Activated CD4-positive, alpha-beta T cell treated with anti-CD3 and anti-CD28 coated beads for 36 hours (primary cell): ENCODE measurements around the gene CPT1A. TPM values are rescaled to one million over a fixed set of nuclear protein-coding genes. Genes with fewer than 3 reads are reported as not detected.
"Not testable (repeated sequence)": the region's sequence is repeated elsewhere in the genome, so short reads cannot be mapped to it uniquely, and the experiment has no call there.

Experiments used
- ATAC-seq: fragments of 200-7000 bp; cut with Tn5 transposase; one replicate; pipeline ENCODE4 v1.10.0; 2021; ENCODE audit warnings: mild to moderate bottlenecking, moderate library complexity
- CTCF ChIA-PET: fragments of 350-600 bp; sonication (Branson Sonifier 250); formaldehyde crosslinking; loops from one replicate; lab custom pipeline; 2021; ENCODE audit warnings: antibody characterized with exemption; lab: Charles Lee
- POLR2A ChIA-PET: fragments of 350-600 bp; sonication (Branson Sonifier 250); formaldehyde crosslinking; loops from one replicate; lab custom pipeline; 2021; ENCODE audit warnings: antibody characterized with exemption, inconsistent platforms; lab: Charles Lee
- DNase-seq: peaks from one replicate; pipeline ENCODE4 v3.0.0-alpha.2; 2020
- H3K27ac Mint-ChIP-seq: one replicate; pipeline ENCODE4 v1.8.0; 2021; ENCODE audit warnings: mixed read lengths
- H3K27me3 Mint-ChIP-seq: one replicate; pipeline ENCODE4 v1.8.0; 2021; ENCODE audit warnings: mixed read lengths
- H3K36me3 Mint-ChIP-seq: one replicate; pipeline ENCODE4 v1.8.0; 2021; ENCODE audit warnings: low read depth, mixed read lengths
- H3K4me1 Mint-ChIP-seq: one replicate; pipeline ENCODE4 v1.8.0; 2021; ENCODE audit warnings: mixed read lengths
- H3K4me3 Mint-ChIP-seq: one replicate; pipeline ENCODE4 v1.8.0; 2021; ENCODE audit warnings: mild to moderate bottlenecking, moderate library complexity, mixed read lengths
- H3K9me3 Mint-ChIP-seq: one replicate; pipeline ENCODE4 v1.8.0; 2021; ENCODE audit warnings: low read depth, mixed read lengths
- intact Hi-C, 2 experiments: fragments of 100-400 bp; cut with DNase I in 1 of 2; cut with micrococcal nuclease in 1 of 2; formaldehyde crosslinking; loops; one replicate each; pipeline versions ENCODE4 v1.14.2 to v1.15.1; 2022 to 2024; cut with DNase I, micrococcal nuclease
- total RNA-seq, 2 experiments: library from RNA; stranded (reverse); gene quantifications; one replicate each; pipeline ENCODE4 v1.2.3, GENCODE V29; 2021

CPT1A gene
- total RNA-seq, 2 experiments from 2014 or later: 23.3 to 25.4 TPM

DNA sequence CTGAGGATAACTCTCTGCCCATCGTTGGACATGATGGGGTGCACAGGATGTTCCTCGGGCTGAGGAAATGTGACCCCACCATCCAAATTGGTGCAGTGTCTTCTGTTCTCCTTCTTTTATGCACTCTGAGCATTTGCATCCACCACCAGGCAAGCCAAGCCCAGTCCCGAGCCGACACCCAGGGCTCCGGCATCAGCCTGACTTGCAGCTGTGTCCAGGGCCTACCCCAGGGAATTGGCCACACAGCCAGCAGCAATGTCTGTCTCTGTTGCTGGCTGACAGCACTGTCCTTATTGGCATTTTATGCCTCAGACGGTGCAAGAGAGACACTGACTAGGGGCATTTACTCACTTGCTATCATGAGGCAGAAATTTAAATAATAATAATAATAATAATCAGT lies 25.4 kb upstream of the CPT1A start:
- POLR2A ChIA-PET: no interaction called here

DNA sequence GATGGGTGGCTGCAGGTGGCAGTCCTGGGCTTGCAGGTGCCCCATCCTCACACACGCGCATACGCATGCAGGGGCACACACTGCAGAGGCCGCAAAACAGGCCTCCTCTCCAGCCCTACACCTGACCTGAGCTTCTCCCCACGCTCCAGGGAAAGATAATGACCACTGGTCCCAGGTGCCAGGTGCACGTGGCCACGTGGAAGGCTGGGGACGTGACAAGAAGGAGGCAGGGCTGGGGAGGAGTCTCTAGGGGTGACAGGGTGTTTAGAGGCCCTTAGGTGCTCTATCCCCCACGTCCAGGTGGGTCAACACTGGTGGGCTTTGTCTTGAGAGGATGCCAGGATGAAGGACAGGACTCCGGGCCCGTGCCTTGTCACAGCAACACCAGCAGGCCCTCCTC lies 23.5 kb upstream of the CPT1A start:
- ATAC-seq: no peak
- Mint-ChIP-seq H3K27me3 (peaks cover 18% of the 10 kb centered on the region), H3K9me3 (no peaks in the 10 kb centered on the region), H3K4me1 (peaks cover 10% of the 10 kb centered on the region), H3K36me3 (peaks cover 4% of the 10 kb centered on the region), H3K4me3 (no peak overlapping the region), H3K27ac (no peak overlapping the region)
- no peak for DNase-seq
- POLR2A ChIA-PET: no interaction called here
- CTCF ChIA-PET: no interaction called here
- intact Hi-C loops: no loop called here

More for the DNA sequence above, 25.4 kb upstream of the CPT1A start:
- ATAC-seq: no peak
- Mint-ChIP-seq H3K4me1 (peaks cover 12% of the 10 kb centered on the region), H3K27me3 (peaks cover 24% of the 10 kb centered on the region), H3K27ac (no peak overlapping the region), H3K36me3 (peaks cover 4% of the 10 kb centered on the region), H3K4me3 (no peak overlapping the region), H3K9me3 (no peaks in the 10 kb centered on the region)
- DNase-seq: no peak
- intact Hi-C loops: no loop called here
- CTCF ChIA-PET: interaction anchor here (1.0 kb wide), 1 partner anchor 37 kb away, joined by 3 read pairs; the partner anchor contains the start of genes IGHMBP2 and MRPL21

DNA sequence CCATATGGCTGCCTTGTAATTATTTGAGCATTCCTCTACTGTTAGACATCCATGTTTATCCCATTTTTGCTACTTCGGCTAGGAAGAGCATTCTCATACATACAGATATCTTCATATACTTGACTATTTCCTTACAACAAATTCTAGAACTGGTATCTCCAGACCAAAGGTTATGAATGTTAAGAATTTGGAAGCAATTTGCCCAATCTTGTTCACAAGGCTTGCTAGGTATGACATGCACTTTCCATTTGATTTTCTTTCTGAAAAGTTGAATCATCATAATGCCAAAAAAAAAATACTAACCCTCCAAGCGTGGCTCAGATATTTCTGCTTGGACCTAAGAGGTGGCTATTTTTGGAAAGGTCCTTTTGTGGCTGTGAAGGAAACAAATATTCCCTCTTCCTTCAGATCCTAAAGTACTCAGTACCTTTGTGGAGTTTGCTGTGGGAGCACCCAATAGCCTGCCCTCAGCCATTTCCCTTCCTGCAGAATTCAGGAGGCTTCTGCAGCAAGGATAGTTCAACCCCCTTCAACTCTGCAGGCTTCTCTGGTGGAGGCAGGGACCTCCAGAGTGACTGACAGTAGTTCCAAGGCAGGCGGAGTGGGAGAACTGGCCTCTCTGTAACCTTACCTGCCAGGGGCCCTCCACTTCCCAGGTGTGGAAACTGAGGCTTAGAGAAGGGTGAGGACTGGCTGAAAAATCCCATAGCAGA lies 22.0 kb upstream of the CPT1A start:
- Mint-ChIP-seq H3K27ac (no peak overlapping the region), H3K36me3 (peaks cover 2% of the 10 kb centered on the region), H3K27me3 (peaks cover 5% of the 10 kb centered on the region), H3K4me1 (no peaks in the 10 kb centered on the region), H3K4me3 (no peak overlapping the region), H3K9me3 (no peaks in the 10 kb centered on the region)
- no peak for DNase-seq
- ChIA-PET POLR2A (no interaction called here), CTCF (no interaction called here)
- no peak for ATAC-seq
- intact Hi-C loops: no loop called here

DNA sequence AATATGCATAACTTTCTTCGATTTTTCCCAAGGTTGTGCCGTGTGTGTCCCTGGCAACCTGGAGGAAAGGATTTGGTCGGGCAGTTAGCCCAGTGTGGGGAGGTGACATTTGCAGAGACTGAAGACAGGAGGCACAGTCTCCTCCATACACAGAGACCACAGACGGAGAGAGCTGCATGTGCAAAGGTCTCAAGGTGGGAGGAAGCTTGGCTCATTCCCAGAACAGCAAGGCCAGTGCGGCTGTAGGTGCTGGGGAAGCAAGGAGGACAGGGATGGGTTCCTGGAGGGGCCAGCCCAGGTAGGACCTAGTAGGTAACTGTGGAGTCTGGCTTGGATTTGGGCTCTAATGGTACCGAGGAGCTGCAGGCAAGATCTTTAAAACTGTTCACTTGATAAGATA lies 20.7 kb upstream of the CPT1A start:
- intact Hi-C loops: no loop called here
- ChIA-PET POLR2A (no interaction called here), CTCF (no interaction called here)
- no peaks in the 10 kb centered on the region for H3K4me1 Mint-ChIP-seq
- ATAC-seq: no peak
- no peak overlapping the region for H3K4me3 Mint-ChIP-seq
- peaks cover 2% of the 10 kb centered on the region for H3K27me3 Mint-ChIP-seq
- H3K36me3 Mint-ChIP-seq: peaks cover 2% of the 10 kb centered on the region
- no peak for DNase-seq
- H3K27ac Mint-ChIP-seq: no peak overlapping the region
- no peaks in the 10 kb centered on the region for H3K9me3 Mint-ChIP-seq

DNA sequence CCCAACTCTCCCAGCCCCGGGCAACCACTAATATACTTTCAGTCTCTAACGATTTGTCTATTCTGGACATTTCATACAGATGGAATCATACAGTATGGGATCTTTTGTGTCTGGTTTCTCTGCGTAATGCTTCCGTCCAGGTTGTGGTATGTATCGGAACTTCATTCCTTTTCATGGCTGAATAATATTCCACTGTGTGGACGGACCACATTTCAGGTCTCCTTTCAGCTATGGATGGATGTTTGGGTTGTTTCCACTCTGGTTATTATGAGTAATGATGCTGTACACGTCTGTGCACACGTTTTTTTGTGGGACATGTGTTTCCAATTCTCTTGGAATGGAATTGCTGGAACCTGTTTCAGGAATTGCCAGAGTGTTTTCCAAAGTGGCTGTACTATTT lies 17.4 kb upstream of the CPT1A start:
- Mint-ChIP-seq H3K4me1 (peaks cover 4% of the 10 kb centered on the region), H3K9me3 (no peaks in the 10 kb centered on the region), H3K36me3 (peaks cover 2% of the 10 kb centered on the region), H3K27ac (no peak overlapping the region), H3K4me3 (no peak overlapping the region), H3K27me3 (peaks cover 5% of the 10 kb centered on the region)
- intact Hi-C loops: loop anchor here in 1 of 2 experiments (10.0 kb wide), 1 partner anchor 224 kb away; no protein-coding TSS in a partner anchor
- ChIA-PET CTCF (no interaction called here), POLR2A (no interaction called here)
- no peak for DNase-seq
- no peak for ATAC-seq

DNA sequence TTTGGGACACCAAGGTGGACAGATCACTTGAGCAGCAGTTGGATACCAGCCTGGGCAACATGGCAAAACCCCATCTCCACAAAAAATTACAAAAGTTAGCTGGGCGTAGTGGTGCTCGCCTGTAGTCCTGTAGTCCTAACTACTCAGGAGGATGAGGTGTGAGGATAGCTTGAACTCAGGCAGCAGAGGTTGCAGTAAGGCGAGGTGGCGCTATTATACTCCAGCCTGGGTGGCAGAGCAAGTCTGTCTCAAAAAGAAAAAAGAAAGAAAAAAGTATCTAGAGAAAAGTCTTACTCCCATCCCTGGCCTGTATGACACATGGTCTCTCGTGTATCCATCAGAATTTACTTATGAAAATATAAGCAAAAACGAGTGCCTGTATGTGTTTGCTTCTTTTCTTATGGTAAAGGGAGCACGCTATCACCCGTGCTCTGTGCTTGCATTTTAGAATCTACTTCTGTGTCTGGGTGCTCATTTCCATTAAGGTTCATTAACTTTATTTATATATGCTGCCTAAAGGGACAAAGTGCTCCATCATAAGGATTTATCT lies 15.4 kb upstream of the CPT1A start:
- Mint-ChIP-seq H3K4me3 (no peak overlapping the region), H3K9me3 (no peaks in the 10 kb centered on the region), H3K4me1 (peaks cover 4% of the 10 kb centered on the region), H3K27ac (no peak overlapping the region), H3K27me3 (peaks cover 15% of the 10 kb centered on the region), H3K36me3 (no peaks in the 10 kb centered on the region)
- intact Hi-C loops: loop anchor here in 1 of 2 experiments (10.0 kb wide), 1 partner anchor 222 kb away; no protein-coding TSS in a partner anchor
- no peak for ATAC-seq
- ChIA-PET CTCF (interaction anchor here (0.8 kb wide), 1 partner anchor 13 kb away, joined by 3 read pairs; no protein-coding TSS in a partner anchor), POLR2A (no interaction called here)
- no peak for DNase-seq

DNA sequence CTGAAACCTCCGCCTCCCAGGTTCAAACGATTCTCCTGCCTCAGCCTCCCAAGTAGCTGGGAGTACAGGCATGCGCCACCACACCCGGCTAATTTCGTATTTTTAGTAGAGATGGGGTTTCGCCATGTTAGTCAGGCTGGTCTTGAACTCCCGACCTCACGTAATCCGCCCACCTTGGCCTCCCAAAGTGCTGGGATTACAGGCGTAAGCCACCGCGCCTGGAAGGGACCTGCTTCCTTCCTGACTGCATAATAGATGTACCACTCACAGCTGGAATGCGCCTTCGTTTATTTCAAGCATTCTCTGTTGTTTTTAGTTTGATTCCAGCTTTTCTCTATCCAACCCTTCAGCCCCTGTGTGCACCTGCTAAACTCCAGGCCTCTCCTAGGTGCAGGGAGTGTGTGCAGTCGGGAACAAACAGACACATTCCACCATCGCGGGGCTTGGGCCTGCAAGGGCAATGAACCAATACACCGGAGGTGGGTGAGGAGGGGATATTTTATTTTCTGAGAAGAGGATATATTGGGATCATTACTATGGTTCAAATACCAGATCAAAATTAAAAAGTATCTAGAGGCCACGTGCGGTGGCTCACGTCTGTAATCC lies 14.8 kb upstream of the CPT1A start:
- POLR2A ChIA-PET, ATAC-seq, H3K9me3 Mint-ChIP-seq, DNase-seq, H3K36me3 Mint-ChIP-seq, H3K27ac Mint-ChIP-seq, H3K4me3 Mint-ChIP-seq, H3K4me1 Mint-ChIP-seq: not testable (repeated sequence)
- CTCF ChIA-PET: interaction anchor here (0.8 kb wide), 1 partner anchor 12 kb away, joined by 3 read pairs; no protein-coding TSS in a partner anchor
- intact Hi-C loops: loop anchor here in 1 of 2 experiments (10.0 kb wide), 1 partner anchor 222 kb away; no protein-coding TSS in a partner anchor
- peaks cover 18% of the 10 kb centered on the region for H3K27me3 Mint-ChIP-seq

DNA sequence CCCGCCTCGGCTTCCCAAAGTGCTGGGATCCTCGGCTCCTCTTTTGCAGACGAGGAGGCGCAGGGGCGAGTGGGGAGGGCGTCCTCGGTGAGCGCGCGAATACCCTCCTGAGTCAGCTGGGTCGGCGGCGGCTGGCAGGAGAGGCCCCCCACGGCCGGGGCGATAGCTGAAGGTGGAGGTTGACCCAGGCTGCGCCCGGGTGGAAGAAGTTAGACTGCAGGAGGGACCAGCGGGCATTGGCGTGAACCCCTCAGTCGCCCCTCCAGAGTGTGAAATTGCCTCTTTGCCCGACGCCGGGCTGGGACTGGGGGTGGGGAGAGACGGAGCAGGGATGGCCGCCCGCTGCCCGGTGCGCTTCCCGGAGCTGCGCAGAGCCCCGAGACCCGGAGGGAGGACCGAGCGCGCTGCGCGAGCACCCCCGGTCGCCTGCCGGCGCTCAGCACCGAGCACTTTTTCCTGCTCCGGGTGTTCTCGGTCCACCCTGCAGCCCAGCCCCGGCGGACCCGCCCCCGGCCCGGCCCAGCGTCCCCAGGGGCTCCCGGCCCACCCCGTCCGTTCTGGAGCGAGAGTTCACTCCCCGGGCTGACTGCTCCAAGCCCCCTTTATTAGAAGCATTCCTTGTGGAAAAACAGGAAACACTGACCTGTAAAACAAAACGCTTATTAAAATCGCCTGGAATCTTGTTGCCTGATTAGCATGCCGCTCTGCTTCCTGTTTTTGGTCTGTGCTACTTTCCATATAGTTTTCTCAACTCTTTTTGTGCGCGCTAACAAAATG lies 13.7 kb upstream of the CPT1A start:
- POLR2A ChIA-PET: no interaction called here
- Mint-ChIP-seq H3K27ac (no peak overlapping the region), H3K27me3 (peaks cover 18% of the 10 kb centered on the region), H3K36me3 (no peaks in the 10 kb centered on the region), H3K4me1 (peaks cover 4% of the 10 kb centered on the region), H3K4me3 (peak overlapping the region; percentile 32), H3K9me3 (no peaks in the 10 kb centered on the region)
- CTCF ChIA-PET: no interaction called here
- peak; percentile 51 for DNase-seq
- intact Hi-C loops: loop anchor here in 1 of 2 experiments (10.0 kb wide), 1 partner anchor 221 kb away; no protein-coding TSS in a partner anchor
- peak; percentile 77 for ATAC-seq

DNA sequence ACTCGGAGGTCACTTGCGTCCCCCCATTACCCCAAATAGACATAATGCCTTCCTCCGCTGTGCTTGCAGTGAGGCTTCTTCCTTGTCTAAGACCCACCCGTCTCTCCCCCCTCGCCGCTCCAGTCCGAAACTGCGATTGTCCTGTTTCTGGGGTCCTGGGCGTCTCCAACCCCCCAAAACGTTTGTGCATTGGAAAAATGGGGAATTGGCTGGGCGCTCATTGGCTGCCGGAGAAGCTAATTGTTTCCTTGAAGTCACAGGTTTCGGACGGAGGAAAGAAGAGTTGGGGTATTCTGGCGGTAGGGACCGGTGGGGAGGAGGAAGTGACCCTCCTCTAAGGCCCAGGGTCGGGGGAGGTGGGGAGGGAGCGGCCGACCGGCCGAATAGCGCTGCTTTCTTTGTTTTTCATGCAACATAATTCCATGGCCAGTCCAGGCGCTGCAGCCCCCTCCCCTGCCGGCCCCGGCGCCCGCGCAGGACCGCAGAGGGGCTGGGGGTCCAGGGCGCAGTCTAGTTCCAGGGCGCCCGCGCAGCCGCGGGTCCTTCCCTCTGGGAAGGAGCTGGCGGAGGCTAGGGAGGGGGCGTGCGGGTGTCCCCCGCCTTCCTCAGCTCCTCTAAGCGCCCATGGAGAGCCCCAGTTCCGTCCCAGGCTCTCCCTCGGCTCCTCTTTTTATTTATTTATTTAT lies 12.7 kb upstream of the CPT1A start:
- intact Hi-C loops: loop anchor here in 1 of 2 experiments (10.0 kb wide), 1 partner anchor 220 kb away; no protein-coding TSS in a partner anchor
- DNase-seq (no peak), ATAC-seq (no peak)
- no peaks in the 10 kb centered on the region for H3K9me3 Mint-ChIP-seq
- CTCF ChIA-PET: no interaction called here
- H3K27me3 Mint-ChIP-seq: peaks cover 18% of the 10 kb centered on the region
- no peak overlapping the region for H3K4me3 Mint-ChIP-seq
- peaks cover 4% of the 10 kb centered on the region for H3K4me1 Mint-ChIP-seq
- H3K36me3 Mint-ChIP-seq: no peaks in the 10 kb centered on the region
- POLR2A ChIA-PET: no interaction called here
- H3K27ac Mint-ChIP-seq: no peak overlapping the region

DNA sequence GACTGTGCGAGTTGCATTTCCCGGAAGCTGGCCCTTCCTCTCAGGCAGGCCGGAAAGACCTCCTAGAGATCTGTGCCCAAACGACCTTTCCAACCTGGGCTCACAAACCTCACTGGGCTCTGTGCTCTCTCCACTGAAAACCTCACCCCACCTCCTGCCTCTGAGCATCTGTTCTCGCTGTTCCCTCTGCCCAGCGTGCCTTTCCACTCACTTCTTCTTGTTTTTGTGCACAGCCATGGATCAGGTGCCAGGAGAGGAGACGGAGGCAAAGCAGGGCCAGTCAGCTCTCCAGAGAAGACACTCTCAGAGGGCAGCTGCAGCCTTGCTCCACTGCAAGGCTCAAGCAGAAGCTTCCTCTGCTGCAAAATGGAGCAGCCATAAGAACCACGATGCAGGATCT lies 10.9 kb upstream of the CPT1A start:
- intact Hi-C loops: loop anchor here in 1 of 2 experiments (10.0 kb wide), 1 partner anchor 218 kb away; no protein-coding TSS in a partner anchor
- ATAC-seq: no peak

More for the DNA sequence above, 10.9 kb upstream of the CPT1A start:
- H3K4me1 Mint-ChIP-seq: peaks cover 4% of the 10 kb centered on the region
- no peak overlapping the region for H3K27ac Mint-ChIP-seq
- peaks cover 20% of the 10 kb centered on the region for H3K27me3 Mint-ChIP-seq
- no peaks in the 10 kb centered on the region for H3K36me3 Mint-ChIP-seq
- H3K9me3 Mint-ChIP-seq: no peaks in the 10 kb centered on the region
- no peak for DNase-seq
- ChIA-PET CTCF (interaction anchor here (0.7 to 1.0 kb wide), 4 partner anchors 16 to 1144 kb away, joined by 3 to 6 read pairs (median 4); no protein-coding TSS in a partner anchor), POLR2A (no interaction called here)
- no peak overlapping the region for H3K4me3 Mint-ChIP-seq
